CMK (cell line): ENCODE results near the gene EIF4B.

Experiments
- DNase-seq: peaks from one replicate; pipeline ENCODE4 v3.0.0-alpha.2; 2010; ENCODE audit warnings: low read depth

EIF4B gene

DNA sequence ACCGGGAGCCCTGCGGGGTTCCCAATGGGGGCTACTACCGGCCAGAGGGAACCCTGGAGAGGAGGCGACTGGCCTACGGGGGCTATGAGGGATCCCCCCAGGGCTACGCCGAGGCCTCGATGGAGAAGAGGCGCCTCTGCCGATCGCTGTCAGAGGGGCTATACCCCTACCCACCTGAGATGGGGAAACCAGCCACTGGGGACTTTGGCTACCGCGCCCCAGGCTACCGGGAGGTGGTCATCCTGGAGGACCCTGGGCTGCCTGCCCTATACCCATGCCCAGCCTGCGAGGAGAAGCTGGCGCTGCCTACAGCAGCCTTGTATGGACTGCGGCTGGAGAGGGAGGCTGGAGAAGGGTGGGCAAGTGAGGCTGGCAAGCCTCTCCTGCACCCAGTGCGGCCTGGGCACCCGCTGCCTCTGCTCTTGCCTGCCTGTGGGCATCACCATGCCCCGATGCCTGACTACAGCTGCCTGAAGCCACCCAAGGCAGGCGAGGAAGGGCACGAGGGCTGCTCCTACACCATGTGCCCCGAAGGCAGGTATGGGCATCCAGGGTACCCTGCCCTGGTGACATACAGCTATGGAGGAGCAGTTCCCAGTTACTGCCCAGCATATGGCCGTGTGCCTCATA lies 53.3 kb downstream of the EIF4B start:
- DNase-seq = no peak

DNA sequence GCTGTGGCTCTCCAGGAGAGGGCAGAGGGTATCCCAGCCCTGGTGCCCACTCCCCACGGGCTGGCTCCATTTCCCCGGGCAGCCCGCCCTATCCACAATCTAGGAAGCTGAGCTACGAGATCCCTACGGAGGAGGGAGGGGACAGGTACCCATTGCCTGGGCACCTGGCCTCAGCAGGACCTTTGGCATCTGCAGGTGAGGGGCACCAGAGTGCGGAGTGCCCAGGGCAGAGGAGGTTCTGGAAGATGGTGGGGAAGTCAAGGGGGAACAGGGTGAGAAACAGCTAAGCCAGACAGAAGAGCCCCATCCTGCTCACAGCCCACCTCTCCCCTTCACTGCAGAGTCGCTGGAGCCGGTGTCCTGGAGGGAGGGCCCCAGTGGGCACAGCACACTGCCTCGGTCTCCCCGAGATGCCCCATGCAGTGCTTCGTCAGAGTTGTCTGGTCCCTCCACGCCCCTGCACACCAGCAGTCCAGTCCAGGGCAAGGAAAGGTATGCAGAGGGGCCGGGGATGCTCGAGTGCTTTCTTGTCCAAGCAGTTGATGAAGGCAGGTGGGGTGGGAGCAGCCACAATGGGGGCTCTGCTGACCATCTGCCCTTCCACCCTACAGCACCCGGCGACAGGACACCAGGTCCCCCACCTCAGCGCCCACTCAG lies 53.9 kb downstream of the EIF4B start:
- DNase-seq = no peak

DNA sequence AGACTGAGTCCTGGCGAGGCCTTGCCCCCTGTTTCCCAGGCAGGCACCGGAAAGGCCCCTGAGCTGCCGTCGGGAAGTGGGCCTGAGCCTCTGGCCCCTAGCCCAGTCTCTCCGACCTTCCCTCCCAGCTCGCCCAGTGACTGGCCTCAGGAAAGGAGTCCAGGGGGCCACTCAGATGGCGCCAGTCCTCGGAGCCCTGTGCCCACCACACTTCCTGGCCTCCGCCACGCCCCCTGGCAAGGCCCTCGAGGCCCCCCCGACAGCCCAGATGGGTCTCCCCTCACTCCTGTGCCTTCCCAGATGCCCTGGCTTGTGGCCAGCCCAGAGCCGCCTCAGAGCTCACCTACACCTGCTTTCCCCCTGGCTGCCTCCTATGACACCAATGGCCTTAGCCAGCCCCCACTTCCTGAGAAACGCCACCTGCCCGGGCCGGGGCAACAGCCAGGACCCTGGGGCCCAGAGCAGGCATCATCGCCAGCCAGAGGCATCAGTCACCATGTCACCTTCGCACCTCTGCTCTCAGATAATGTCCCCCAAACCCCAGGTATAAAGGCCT lies 54.5 kb downstream of the EIF4B start:
- DNase-seq = no peak

DNA sequence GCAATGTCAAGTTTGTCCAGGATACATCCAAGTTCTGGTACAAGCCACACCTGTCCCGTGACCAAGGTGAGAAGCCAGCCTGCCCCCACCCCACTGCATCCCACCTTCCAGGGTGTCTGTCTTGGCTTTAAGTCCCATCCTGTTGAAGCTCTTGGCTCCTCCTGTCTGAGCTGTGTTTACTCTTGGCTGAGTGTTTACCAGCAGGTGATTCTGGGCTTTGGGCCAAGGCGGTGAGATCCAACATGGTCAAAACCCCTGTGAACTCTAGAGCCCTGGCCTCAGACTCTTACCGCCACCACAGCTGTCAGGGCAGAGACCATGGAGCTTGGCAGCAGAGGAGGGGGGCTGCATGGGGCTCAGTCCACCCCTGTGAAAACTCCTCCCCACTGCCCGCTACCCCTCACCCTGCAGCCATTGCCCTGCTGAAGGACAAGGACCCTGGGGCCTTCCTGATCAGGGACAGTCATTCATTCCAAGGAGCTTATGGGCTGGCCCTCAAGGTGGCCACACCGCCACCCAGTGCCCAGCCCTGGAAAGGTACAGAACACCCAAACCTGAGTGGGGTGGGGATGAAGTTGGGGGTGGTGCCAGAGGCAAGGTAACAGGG lies 55.3 kb downstream of the EIF4B start:
- no peak for DNase-seq

DNA sequence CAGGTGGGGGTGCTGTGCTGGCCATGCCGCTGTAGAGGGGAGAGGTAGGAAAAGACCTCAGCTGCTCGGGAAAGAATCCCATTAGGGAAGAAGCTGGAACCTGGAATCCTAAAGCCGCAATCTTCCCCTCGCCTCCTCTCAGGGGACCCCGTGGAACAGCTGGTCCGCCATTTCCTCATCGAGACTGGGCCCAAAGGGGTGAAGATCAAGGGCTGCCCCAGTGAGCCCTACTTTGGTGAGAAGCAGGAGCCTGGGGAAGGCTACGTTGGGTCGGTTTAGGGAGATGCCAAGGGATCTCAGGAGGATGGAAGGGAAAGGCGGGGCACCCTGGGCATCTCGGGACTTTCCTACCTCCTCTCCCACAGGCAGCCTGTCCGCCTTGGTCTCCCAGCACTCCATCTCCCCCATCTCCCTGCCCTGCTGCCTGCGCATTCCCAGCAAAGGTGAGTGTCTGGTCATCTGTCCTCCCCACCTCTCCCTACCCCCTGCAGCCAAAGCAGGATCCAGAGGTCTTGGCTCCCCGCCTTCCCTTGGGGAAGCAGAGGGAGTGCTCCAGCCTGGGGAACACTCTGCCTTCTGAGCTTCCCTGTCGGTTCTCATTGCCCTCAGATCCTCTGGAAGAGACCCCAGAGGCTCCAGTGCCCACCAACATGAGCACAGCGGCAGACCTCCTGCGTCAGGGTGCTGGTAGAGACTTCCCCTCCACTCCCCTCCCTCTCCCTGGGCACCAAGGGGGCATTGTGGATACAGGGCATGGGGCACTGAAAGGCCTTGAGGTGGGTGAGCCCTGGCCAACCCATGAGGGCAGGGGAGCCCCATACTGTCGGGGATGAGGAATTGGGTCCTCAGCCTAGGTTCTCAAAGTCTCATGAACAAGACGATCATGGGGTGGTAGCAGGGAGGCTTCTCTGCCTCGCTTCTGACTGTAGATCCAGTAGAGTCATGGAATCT lies 56.0 kb downstream of the EIF4B start:
- DNase-seq = no peak

DNA sequence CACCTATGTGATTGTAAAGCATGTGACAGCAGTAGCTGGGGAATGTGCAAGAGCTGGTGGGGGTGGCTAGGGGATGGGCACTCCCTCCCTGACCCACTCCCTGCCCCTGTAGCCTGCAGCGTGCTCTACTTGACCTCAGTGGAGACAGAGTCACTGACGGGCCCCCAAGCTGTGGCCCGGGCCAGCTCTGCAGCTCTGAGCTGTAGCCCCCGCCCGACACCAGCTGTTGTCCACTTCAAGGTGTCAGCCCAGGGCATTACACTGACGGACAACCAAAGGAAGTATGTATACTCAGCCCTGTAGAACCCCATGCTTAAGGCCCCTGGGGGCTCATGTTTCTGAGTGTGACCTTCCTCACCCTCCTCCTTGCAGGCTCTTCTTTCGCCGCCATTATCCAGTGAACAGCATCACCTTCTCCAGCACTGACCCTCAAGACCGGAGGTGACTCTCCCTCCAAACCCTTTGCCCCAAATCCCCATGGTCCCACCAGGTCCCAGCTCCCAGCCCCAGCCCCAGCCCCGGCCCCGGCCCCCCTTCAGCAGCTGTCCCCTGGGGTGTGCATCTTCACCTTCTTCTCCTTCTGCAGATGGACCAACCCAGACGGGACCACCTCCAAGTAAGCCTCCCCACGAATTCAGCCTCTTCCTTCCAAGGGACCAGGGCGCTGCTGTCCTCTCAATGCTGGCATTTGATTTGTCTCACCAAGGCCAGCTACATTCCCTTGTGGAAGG lies 56.9 kb downstream of the EIF4B start:
- DNase-seq = no peak

DNA sequence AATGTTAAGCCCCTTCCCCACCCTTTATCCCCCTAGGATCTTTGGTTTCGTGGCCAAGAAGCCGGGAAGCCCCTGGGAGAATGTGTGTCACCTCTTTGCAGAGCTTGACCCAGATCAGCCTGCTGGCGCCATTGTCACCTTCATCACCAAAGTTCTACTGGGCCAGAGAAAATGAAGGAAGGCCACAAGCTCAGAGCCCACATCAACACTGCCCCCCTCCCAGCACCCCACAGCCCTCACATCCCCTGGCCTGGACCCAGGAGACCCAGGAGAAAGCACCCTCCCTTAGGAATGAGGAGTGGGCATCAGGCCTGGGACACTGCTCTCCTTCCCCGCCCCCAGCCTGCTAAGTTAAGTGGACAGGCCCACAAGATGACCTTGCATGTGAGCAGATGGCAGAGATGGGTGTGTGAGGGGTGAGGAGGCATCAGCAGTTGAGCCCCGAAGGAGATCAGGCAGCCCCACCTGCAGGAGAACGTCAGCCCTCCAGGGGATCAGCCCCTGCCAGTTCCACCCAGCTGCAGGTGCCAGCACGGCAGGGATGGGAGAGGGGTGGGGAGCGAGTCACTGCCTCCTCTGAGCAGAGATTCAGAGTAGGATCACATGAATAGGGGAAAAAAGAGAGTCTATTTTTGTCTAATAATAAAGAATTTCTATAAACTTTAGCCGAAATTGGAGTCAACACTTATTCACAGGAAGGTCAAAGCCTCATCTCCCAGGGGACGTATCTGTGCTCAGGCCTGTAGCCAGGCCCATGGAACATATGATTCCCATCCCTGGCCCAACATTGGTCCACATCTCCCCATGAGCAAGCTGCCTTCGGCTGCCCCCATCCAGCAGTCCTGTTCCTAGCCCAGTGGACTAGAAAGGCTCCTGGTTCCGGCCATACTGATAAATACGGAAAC lies 57.7 kb downstream of the EIF4B start:
- no peak for DNase-seq

DNA sequence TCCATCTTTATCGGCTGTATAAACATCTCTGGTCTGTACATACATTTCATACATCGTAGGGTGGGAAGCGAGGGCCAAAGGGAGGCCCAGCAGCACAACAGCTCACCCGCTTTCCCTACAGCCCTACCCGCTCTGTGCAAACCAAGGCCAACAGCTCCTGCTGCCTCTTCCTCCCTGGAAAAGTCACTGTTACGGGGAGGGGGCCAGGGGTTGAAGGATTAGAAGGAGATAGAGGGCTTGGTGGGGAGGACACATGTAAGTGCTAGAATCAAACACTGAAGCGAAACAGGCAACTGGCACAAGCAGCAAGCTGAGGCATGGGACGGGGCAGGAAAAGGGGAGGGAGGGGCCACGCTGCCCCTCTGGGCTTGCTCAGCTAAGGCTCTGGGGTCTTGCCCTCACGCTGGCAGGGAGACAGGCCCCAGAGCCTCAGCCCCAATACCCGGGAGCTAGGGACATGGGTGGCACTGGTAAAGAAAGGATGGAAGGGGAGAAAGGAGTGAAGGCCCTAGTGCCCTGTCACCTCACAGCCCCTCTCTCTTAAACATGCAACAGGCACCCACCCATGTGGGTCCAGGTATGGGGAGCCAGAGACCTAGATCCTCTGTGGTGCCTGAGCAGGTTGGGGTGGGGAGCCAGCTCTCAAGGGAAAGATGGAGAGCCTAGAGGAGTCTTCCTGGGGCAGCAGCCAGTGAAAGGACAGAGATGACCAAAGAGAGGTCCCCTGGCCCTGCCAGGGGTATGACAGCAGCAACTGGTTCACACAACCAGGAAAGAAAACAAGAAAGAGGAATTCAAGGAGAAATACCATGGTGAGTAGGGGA lies 58.6 kb downstream of the EIF4B start:
- no peak for DNase-seq

DNA sequence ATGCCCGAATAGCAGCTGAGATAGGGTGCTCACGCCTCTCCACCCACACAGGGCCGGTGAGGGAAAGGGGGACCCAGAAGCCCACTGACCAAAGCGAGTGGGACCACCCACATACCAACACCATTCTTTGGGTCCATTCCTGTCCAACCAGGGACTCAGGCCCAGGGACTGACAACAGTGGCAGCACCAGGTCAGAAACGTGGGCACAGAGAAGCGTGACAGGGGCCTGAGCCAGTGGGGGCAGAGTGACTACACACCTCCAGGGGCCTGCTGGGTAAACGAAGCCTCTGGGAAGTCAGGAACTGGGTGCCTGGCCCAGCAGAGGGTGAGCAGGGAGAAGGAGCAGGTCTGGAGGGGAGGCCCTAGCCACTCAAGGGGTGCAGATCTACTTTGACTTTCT lies 59.2 kb downstream of the EIF4B start:
- DNase-seq = no peak

DNA sequence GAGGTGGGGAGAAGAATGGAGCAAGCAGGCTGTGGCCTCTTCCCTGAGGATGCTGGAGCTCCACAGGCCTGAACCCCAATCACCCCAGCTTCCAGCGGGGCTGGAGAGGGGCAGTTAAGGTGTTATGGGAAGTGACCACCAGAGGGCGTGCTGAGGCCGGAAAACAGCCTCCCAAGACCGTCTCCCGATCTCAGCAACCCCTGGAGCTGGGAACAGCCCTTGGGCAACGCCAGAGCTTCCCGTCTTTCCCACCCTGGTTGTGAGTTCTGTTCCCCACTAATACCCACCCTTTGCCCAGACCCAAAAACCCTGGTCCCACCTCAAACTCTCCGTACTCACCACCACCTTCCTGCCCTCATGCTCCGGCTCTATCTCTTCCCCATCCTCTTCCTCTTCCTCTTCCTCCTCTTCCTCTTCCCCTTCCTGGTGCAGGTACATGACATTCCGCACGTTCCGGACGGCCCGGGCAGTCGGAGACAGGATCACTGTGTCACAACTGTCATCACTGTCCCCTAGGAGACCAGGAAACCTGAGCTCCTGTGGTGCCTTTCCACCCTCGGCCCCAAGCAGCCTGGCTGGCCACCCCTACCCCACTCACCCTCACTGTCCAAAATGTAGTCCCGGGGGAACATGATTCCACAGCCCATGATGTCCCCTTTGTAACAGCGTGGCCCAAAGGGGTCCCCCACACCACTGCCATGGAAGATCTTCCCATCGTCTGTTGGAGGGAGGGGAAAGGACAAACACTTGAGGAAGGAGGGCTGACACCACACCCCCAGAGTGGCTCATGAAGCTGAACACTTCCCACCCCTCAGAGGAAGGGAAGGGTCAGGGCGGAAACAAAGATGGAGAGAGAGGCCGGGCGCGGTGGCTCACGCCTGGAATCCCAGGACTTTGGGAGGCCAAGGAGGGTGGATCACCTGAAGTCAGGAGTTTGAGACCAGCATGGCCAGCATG lies 60.0 kb downstream of the EIF4B start:
- no peak for DNase-seq

DNA sequence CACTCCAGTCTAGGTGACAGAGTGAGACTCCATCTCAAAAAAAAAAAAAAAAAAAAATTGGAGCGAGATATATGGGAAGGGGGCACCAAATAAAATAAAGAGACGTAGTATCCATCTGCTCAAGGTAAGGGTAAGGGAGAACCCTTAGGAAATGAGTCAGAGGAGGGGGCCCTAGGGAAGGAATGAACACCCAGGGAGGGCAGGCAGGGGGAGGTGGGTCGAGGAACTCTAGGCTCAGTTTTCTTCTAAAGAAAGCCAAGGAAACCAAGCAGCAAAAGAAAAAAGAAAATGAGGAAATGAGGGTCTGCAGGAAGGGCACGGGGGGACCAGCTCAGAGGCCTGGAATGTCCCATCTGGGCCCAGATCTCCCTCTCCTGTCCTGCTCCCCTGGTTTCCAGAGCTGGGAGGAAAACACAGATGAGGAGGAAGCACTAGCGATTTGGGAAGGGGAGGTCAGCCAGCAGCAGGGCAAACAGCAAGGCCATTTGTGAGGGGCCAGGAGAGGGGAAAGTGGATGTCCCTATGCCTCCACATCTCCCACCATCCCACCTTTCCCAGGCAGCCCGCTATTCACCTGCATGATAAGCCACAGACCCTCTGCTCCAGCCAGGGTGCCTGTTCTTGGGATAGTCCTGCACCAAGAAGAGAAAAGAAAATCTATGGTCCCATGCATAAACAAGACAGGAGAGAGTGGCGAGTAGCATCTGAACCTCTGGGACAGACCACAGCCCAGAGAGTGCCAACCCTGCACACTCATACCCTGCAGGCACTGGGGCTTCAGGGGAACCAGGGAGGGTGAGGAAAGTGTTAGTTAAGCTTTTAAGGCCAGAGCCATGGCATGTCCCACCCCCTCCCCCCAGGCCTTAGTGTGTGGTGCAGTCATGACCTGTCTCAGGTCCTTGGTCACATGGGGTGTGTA lies 61.1 kb downstream of the EIF4B start:
- no peak for DNase-seq

DNA sequence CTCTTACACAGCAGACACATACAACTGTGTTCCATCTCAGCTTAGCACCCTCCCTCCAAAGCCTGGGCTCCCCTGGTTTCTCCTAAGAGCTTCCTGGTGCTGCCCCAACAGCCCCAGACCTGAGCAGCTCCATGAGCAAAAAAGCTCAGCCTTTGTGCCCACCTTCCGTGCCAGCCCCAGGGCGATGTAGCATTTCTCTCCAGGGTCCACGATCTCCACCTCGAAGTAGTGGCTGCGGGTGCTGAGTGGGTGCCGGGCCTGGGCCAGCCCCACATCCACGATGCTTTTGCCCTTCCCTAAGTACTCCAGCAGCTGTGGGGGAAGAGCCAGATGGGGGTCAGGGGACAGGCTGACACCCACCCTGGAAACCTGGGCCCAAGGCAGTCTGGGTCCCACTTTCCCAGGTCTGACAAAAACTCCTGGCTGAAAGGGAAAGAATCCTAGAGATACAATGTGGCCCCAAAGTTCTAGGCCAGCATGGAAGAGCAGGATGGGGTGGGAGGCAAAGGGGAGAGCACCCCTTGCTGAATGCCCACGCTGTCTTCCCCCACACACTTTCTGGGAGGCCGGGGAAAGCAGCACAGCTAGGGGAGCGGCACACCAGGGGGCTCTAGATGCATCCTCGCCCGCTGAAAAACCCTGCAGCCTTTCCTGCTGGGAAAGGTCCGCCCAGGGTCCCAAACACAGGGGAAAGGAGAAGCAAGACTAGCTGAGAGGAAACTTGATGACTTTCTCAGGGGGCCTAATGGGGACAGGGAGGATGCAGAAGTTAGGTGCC lies 61.9 kb downstream of the EIF4B start:
- no peak for DNase-seq

DNA sequence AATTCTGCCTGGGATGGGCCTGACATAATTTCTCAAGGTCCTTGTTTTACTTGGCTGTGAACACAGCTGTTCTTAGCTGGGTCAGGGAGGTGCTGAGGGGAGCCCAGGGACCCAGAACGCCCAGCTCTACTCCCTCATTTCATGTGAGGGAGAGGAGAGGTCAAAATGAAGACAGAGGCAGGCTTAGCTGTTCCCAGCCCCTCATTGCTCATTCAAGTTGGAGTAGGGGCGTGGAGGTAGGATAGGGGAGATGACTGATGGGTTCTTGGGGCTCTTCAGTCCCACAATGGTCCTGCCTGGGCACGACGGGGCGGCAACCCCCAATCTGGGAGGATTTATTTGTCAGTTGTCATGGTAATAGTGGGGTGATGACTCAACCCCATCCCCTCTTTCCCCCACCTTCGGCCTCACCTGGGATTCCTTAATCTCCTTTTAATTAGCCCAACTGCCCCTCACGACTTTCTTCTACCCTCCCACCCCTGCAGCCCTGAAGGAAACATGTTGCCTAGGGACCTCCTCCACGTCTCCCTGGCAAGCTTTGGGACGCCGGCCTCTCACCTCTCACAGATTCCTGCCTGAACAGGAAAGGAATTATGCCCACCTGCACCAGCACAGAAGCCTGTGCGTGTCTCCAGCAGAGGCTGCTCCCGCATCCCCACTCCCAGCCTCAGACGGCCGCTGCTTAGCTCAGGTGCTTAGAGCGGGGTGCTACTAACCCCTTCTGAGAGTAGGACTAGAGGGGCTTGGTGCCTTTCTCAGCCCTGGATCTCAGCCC lies 62.7 kb downstream of the EIF4B start:
- no peak for DNase-seq

DNA sequence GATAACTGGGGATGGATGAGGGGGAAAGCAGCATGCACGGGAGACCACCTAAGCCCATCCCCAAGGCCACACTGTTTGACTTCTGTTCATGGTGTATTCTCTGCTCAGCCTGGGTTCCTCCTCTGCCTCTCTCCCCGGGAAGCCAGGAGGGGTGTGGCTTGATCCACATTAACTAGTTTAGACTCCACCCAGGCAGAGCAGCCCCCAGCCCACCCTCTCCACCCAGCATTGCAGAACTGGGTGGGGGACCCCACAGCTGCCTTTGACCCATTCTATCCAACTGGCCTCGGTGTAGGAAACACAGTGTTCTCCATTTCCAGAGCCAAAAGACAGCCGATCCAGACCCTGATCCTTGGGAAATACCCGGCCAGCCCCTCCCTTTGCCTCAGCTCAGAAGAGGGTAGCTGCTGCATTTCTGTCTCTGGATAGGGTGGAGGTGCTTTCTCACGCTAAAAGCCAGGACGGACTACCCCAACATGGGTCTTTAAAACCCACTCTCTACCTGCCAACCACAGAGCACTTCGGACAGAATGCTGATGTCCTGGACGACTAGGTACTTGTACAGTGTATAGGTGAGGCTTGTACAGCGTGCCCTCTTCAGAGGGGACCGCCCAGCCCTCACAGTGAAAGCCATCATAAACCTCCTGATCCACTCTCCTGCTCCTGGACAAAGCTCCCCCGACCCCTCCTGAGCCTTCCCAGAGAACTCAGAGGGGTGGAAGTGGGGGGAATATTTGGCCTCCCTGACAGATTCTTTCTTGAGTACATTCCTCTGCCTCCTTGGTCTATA lies 63.6 kb downstream of the EIF4B start:
- DNase-seq = no peak
